Pulmonary artery endothelial cell (primary cell): ENCODE results near the gene EEF1A1. TPM values are rescaled to one million over a fixed set of nuclear protein-coding genes. Genes with fewer than 3 reads are reported as not detected.
"Not testable (repeated sequence)": the region's sequence is repeated elsewhere in the genome, so short reads cannot be mapped to it uniquely, and the experiment has no call there.

Experiments
- DNase-seq: peaks from one replicate; pipeline ENCODE4 v3.0.0-alpha.2; 2011; ENCODE audit warnings: low read depth, low spot score
- total RNA-seq: library from RNA; depleted of rRNA; stranded (reverse); fragments of >200 nt; gene quantifications from 2 replicates; pipeline ENCODE4 v1.2.3, GENCODE V29; 2014

EEF1A1 gene
- total RNA-seq, 1 donor from 2014 or later: 25,322 TPM

GRCh38 chr6:73538116-73538779, 17.4 kb upstream of the EEF1A1 start:
- DNase-seq: no peak

DNA sequence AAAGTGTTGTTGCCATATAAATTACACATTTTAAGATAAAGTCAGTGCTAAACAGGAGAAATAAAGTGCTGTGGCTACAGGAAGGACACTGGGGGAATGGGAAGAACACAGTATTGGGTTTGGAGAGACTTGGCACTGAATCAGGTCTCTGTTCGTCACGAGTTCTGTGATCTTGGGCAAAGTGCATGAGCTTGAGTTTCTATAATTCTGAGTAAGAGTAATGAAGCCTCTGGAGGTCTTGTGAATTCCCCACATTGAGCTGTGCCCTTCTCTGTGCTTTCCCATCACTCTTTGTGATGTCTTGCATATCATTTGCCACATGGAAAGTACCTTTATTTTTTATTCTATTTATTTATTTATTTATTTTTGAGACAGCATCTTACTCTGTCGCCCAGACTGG, 16.8 kb upstream of the EEF1A1 start:
- DNase-seq: no peak

- DNase-seq: no peak
Observed at GRCh38 chr6:73534628-73535027, 13.8 kb upstream of the EEF1A1 start.

DNA sequence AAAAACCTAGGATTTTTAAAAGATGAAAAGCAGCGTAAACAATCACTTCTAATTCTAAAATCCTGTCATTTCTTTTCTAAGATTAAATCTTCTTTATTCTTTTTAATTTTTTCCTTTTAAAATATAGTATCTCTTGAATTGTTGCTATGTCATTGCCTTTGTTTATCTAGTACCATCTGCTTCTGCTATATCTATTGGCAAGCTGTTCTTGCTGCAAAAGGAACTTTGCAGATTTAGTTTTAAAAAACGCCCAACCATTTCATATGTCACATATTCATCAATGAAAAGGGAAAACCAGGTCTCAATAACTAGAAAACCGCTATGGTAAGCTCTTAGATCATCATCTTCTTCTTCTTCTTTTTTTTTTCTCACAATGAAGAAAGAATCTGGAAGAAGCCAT, 11.5 kb upstream of the EEF1A1 start:
- no peak for DNase-seq

DNA sequence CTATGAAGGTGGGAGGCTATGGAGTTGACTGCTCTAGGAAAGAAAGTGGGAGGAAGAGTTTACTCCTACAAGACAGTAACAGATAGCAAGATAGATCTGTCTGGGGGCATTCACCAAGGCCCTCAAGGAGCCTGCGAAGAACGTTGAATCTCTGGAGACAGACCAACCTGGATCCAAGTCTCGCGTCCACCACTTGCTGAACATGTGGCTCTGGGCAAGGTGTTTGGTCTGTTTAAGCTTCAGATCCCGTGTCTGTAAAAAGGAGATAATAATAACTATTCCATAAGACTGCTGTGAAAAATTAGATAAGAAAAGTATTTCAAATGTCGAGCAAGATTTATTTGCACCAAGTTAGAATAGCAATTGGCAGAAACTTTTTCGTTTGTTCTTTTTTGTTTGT, 8.1 kb upstream of the EEF1A1 start:
- DNase-seq: no peak

GRCh38 chr6:73525546-73526330, 4.9 kb upstream of the EEF1A1 start:
- DNase-seq: no peak

DNA sequence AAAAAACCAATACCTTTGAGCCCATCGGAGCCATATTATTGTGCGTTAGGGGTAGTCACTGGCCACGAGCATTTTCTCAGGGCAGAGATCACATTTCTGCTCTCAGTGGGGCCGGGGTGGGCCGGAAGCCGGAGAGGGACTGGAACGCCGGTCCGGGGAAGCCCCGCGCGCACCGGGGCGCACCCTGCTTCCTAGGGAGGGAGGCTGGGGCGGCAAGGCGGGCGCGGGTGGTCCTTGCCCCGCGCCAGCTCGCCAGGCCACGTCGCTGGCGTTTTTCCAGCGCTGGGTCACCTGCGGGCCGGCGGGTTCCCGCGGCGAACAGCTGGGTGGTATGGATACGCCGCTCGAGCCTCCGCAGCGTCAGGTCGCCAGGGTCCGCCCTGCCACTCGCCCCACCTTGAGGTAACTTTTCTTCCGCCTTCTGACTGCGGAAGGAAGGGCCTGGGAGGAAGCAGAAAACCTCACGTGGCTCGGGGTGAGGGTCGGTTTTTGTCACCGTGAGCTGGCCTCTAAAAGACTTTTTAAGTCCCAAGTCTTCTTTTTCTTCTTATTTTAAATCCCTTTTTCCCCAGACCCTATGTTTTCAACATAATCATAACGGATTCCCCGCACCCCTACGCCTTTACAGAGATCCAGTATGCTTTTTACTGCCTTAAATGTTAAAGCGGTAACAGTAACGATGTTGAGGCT, 2.7 kb upstream of the EEF1A1 start:
- no peak for DNase-seq

DNA sequence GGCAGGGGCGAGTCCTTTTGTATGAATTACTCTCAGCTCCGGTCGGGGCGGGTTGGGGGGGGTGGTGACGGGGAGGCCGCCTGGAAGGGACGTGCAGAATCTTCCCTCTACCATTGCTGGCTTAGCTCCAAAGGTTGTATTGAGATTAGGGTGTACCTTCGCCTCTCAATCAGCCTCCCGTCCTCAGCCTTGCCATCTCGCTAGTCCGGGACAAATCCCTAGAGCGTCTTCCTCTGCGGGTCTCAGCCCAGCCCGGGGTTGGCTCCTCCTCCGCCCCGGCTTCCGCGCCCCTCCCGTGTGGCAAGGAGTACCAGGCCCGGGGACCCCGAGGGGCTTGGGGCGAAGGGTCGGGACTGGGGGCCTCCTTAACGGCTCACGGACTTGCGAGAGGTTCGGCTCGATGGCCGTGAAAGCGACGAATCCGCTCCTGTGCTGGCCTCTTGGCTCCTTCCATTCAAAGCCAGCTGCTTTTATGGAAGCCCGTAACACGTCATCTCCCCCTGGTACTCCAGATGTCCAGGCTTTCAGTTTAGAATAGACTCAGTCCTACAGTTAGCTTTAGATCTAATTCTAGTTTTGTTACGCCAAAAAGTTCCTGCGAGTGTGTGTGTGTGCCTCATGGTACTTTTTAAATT, 636 bp upstream of the EEF1A1 start:
- DNase-seq: peak; percentile 44

- peak; percentile 41 for DNase-seq
Observed at GRCh38 chr6:73519926-73520687, 725 bp downstream of the EEF1A1 start.

GRCh38 chr6:73518982-73519881, 1.6 kb downstream of the EEF1A1 start:
- not testable (repeated sequence) for DNase-seq

DNA sequence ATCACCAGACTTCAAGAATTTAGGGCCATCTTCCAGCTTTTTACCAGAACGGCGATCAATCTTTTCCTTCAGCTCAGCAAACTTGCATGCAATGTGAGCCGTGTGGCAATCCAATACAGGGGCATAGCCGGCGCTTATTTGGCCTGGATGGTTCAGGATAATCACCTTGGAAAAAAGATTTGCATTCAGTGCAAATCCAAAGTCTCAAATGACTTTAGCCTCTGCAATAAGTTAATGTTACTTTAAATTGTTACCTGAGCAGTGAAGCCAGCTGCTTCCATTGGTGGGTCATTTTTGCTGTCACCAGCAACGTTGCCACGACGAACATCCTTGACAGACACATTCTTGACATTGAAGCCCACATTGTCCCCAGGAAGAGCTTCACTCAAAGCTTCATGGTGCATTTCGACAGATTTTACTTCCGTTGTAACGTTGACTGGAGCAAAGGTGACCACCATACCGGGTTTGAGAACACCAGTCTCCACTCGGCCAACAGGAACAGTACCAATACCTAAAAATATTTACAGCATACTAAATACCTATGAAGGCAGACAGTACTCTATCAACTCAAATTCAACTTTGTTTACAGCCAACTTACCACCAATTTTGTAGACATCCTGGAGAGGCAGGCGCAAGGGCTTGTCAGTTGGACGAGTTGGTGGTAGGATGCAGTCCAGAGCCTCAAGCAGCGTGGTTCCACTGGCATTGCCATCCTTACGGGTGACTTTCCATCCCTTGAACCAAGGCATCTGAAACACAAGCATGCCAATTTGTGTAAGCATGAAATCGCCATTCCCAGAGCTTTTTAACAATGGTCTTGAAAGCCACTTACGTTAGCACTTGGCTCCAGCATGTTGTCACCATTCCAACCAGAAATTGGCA, 2.5 kb downstream of the EEF1A1 start:
- DNase-seq: not testable (repeated sequence)

DNA sequence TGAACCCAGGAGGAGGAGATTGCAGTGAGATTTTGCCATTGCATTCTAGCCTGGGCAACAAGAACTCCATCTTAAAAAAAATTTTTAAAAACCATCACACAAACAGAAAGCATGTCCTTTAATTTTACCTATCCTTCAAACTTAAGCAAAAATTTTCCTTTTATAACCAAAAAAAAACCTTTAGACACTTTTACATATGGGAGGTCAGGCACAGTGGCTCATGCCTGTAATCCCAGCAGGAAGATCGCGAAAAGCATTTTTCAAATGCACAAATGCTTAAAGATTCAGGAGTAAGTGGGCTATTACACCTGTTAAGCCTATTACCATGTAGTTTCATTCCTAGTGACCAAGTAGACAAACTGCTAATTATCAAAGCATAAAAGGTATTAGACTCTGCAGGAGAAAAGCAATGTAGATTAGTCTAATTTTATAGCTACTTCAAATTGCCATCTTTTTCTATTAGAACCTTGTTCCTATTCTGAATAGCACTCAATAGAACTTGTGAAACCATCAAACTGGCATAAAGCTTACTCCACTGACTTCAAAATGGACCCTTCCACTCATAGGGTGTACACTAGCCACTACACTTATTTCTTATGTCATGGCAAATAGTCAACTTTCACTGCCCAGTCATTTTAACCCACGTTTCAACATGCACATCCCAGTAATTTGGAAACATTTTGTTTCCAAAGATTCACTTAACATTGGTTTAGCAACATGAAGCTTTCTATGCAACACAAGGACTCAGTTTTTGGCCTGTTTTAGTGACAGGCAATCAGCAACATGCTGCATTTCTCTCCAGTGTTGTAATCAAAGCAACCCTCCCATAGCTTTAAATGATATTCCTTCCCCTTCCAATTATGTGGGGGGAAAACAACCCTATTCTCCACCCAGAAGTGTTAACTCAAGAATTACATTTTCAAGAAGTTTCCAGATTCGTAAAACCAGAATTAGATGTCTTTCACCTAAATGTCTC, 4.0 kb downstream of the EEF1A1 start:
- DNase-seq: no peak

DNA sequence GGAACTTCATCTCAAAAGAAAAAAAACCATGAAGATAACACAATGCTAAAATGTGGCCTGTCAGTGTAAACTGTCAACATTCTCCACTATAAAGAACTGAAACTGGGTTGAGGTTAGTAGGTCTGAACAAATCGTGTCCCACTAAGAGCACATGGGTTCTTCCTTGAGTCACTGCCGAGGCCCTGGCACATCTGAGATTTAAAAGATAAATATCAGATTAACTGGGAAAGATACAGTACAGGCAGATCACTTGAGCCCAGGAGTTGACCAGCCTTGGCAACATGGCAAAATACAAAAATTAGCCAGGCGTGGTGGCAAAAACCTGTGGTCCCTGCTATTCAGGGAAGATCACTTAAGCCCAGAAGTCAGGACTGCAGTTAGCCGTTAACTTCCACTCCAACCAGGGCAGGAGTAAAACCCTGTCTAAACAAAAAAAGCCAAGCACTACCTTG, 5.6 kb downstream of the EEF1A1 start:
- DNase-seq: no peak

- no peak for DNase-seq
Observed at GRCh38 chr6:73514746-73515110, 6.1 kb downstream of the EEF1A1 start.

DNA sequence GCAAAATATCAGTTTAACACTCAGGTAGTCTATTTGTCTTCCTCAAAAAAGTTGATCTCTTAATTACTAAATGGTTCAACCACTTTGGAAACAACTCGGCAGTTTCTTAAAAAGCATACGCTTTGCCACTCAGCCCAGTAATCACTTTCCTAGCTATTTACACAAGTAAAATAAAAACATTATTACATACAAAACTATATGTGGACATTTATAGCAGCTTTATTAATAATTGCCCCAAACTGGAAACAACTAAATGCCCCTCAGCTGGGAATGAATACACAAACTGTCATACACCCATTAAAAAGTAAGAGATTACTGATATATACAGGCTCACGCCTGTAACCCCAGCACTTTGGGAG, 7.4 kb downstream of the EEF1A1 start:
- DNase-seq: no peak

- DNase-seq: no peak
Observed at GRCh38 chr6:73511796-73512195, 9.0 kb downstream of the EEF1A1 start.

GRCh38 chr6:73509851-73510250, 11.0 kb downstream of the EEF1A1 start:
- no peak for DNase-seq

GRCh38 chr6:73508776-73509175, 12.1 kb downstream of the EEF1A1 start:
- DNase-seq: no peak
